ENCODE results near the gene APBA2. TPM values are rescaled to one million over a fixed set of nuclear protein-coding genes. Genes with fewer than 3 reads are reported as not detected.

APBA2 gene
- total and polyA plus RNA-seq, 10 of the 15 experiments (the other 5 are each of a cell fraction or from before 2014, with no cell fraction given) = 0.06 to 0.26 (median 0.07) TPM; not detected in 7

DNA sequence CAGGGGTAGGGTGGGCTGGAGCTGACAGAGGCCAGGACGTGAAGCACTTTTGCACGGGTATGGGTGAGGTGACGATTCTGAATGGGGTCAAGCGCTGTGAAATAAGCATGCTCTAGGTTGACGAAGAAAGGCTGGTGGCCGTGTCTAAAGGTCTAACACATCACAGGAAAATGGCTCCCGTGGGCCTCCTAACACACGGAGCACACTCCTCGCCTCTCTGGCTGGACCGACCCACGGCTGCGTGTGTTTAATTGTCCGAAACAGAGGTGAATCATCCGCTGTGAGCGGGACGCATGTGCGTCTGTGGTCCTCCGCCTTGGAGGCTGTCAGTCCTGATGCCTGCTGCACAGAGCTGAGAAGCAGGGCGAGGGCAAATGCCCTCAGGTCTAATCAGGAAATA lies 253.3 kb downstream of the APBA2 start:
- FAIRE-seq (no peak), ATAC-seq (no peak), DNase-seq (ENCODE audit: low read depth, low spot score) (no peak)
- Histone ChIP-seq H3K4me3 (no peak overlapping the region), H3K27ac (ENCODE audit: control insufficient read depth, insufficient read depth) (no peak overlapping the region), H3K36me3 (ENCODE audit: control insufficient read depth in 2 of 2, insufficient read depth in 2 of 2, low read length in 1 of 2) (no peaks in the 10 kb centered on the region), H4K20me1 (ENCODE audit: control insufficient read depth, insufficient read depth) (no peaks in the 10 kb centered on the region), H2AFZ (ENCODE audit: control insufficient read depth, low read depth, low read length) (no peak overlapping the region), H3K9ac (ENCODE audit: control insufficient read depth, insufficient read depth, low read length) (no peak overlapping the region), H3K27me3 (replicated peaks in 1 of 2; ENCODE audit: control insufficient read depth in 2 of 2, insufficient read depth in 2 of 2, low read length in 1 of 2) (no peaks in the 10 kb centered on the region), H3K4me2 (ENCODE audit: control insufficient read depth, insufficient read depth) (no peak overlapping the region), H3K9me3 (replicated peaks; ENCODE audit: control insufficient read depth, insufficient read depth, low read length) (no peaks in the 10 kb centered on the region), H3K4me1 (ENCODE audit: control insufficient read depth, insufficient read depth, low read length) (no peaks in the 10 kb centered on the region; the same call in 1 of the 2 replicates), H3K79me2 (ENCODE audit: control insufficient read depth, insufficient read depth, low read length) (no peaks in the 10 kb centered on the region)
- ChIA-PET SMC1A (ENCODE audit: uncharacterized antibody, unreplicated experiment) (no interaction called here), RAD21 (ENCODE audit: unreplicated experiment) (interaction anchor here (0.6 kb wide), 1 partner anchor 307 kb away, joined by 3 read pairs; no protein-coding TSS in a partner anchor), POLR2A (no interaction called here), CTCF (interaction anchor here (1.1 to 2.2 kb wide), 7 partner anchors 8 to 298 kb away, joined by 3 to 12 read pairs (median 5); no protein-coding TSS in a partner anchor)
- no TSS peak for BruUV-seq (replicated peaks)
- TF ChIP-seq JUNB (IDR thresholded peaks at IDR 0.05) = no peak
- TF ChIP-seq IKZF2 (IDR thresholded peaks at IDR 0.05) = no peak
- TF ChIP-seq, protein P1, sequence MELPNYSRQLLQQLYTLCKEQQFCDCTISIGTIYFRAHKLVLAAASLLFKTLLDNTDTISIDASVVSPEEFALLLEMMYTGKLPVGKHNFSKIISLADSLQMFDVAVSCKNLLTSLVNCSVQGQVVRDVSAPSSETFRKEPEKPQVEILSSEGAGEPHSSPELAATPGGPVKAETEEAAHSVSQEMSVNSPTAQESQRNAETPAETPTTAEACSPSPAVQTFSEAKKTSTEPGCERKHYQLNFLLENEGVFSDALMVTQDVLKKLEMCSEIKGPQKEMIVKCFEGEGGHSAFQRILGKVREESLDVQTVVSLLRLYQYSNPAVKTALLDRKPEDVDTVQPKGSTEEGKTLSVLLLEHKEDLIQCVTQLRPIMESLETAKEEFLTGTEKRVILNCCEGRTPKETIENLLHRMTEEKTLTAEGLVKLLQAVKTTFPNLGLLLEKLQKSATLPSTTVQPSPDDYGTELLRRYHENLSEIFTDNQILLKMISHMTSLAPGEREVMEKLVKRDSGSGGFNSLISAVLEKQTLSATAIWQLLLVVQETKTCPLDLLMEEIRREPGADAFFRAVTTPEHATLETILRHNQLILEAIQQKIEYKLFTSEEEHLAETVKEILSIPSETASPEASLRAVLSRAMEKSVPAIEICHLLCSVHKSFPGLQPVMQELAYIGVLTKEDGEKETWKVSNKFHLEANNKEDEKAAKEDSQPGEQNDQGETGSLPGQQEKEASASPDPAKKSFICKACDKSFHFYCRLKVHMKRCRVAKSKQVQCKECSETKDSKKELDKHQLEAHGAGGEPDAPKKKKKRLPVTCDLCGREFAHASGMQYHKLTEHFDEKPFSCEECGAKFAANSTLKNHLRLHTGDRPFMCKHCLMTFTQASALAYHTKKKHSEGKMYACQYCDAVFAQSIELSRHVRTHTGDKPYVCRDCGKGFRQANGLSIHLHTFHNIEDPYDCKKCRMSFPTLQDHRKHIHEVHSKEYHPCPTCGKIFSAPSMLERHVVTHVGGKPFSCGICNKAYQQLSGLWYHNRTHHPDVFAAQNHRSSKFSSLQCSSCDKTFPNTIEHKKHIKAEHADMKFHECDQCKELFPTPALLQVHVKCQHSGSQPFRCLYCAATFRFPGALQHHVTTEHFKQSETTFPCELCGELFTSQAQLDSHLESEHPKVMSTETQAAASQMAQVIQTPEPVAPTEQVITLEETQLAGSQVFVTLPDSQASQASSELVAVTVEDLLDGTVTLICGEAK (IDR thresholded peaks at IDR 0.05; ENCODE audit: borderline replicate concordance) = no peak
- no peak for TF ChIP-seq TCF12 (IDR thresholded peaks at IDR 0.05; ENCODE audit: low read depth, low read length)
- no peak for TF ChIP-seq EZH2 (IDR thresholded peaks at IDR 0.05; ENCODE audit: borderline replicate concordance, control insufficient read depth, low read depth, low read length)
- no peak for TF ChIP-seq POU2F2 (IDR thresholded peaks at IDR 0.05; ENCODE audit: borderline replicate concordance, low read depth, low read length)
- no peak for TF ChIP-seq MXI1 (IDR thresholded peaks at IDR 0.05; ENCODE audit: low read depth, low read length)
- TF ChIP-seq, protein P2, sequence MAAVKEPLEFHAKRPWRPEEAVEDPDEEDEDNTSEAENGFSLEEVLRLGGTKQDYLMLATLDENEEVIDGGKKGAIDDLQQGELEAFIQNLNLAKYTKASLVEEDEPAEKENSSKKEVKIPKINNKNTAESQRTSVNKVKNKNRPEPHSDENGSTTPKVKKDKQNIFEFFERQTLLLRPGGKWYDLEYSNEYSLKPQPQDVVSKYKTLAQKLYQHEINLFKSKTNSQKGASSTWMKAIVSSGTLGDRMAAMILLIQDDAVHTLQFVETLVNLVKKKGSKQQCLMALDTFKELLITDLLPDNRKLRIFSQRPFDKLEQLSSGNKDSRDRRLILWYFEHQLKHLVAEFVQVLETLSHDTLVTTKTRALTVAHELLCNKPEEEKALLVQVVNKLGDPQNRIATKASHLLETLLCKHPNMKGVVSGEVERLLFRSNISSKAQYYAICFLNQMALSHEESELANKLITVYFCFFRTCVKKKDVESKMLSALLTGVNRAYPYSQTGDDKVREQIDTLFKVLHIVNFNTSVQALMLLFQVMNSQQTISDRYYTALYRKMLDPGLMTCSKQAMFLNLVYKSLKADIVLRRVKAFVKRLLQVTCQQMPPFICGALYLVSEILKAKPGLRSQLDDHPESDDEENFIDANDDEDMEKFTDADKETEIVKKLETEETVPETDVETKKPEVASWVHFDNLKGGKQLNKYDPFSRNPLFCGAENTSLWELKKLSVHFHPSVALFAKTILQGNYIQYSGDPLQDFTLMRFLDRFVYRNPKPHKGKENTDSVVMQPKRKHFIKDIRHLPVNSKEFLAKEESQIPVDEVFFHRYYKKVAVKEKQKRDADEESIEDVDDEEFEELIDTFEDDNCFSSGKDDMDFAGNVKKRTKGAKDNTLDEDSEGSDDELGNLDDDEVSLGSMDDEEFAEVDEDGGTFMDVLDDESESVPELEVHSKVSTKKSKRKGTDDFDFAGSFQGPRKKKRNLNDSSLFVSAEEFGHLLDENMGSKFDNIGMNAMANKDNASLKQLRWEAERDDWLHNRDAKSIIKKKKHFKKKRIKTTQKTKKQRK (IDR thresholded peaks at IDR 0.05; ENCODE audit: low read depth, low read length) = no peak
- no peak for TF ChIP-seq RELA (IDR thresholded peaks at IDR 0.05; ENCODE audit: borderline replicate concordance, partially characterized antibody)
- in situ Hi-C loops (cut with MboI) (no loop called here), intact Hi-C loops (cut with micrococcal nuclease; ENCODE audit: unreplicated experiment) (no loop called here)
- WGBS (ENCODE audit: insufficient coverage, insufficient replicate concordance, low lambda C conversion rate, missing lambda C conversion rate) = 51% methylated on average over 19 of the region's 19 CpGs
